HG02970 (cell line): ENCODE results near the gene NECAB2.

Experiments used
- ATAC-seq: cut with Tn5 transposase; IDR thresholded peaks from one replicate; pipeline ENCODE4 v1.9.1; 2021; ENCODE audit warnings: mild to moderate bottlenecking, moderate library complexity, moderate number of reproducible peaks; ENCODE audit not compliant: unreplicated experiment, low FRiP score

The NECAB2 gene

DNA sequence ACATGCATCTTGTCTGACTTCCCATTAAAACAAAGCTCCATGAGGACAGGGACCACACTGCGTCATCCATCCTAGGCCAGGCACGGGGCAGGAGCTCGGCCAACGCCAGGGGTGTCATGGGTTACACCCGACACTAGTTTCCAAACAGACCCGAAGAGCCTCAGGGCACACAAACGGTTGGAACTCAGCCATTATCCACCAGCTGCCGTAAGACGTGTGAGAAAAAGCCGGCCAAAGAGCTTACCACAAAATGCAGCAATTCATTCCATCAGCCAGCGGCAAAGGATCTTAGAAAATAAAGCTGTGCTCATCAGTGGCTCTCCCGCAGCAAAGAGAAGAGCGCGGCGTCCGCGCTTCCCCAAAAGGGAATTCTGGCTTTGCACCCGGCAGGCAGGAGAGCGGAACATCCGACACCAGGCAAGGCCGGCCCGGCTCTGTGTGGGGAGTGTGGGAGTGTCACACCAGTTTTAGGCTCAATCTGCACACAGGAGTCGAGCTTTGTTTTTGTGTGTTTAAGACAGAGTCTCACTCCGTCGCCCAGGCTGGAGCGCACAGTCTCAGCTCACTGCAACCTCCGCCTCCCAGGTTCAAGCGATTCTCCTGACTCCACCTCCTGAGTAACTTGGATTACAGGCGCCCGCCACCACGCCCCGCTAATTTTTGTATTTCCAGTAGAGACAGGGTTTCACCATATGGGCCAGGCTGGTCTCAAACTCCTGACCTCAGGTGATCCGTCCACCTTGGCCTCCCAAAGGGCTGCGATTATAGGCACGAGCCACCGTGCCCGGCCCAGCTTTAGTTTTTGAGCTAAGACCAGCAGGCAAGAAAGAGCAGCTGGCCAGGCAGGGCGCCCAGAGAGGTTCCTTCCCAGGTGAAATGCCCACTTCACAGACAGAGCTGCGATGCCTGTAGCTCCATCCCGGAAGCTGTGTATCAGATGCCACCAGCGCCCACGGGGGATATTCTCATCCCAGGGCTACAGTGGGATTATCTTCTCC is 73.1 kb downstream of the NECAB2 start:
- ATAC-seq: no peak

DNA sequence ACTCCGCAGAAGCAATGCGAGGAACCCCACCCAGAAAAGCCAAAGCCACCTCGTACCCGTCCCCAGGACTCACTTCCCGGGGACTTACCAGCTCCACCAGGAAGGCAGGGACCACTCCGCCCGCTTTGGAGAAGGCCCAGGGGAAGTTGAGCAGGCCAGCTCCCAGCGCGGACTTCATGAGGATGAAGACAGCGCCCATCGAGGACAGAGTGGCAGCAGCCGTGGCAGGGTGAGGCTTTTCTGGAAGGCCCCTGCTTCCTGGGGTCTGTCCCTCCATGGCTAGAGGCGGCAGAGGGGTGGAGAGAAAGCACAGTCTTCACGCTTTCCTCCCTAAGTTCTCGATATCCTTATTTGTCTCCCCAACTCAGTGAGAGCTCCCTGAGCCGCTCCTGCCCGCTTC is 73.8 kb downstream of the NECAB2 start:
- no peak for ATAC-seq

DNA sequence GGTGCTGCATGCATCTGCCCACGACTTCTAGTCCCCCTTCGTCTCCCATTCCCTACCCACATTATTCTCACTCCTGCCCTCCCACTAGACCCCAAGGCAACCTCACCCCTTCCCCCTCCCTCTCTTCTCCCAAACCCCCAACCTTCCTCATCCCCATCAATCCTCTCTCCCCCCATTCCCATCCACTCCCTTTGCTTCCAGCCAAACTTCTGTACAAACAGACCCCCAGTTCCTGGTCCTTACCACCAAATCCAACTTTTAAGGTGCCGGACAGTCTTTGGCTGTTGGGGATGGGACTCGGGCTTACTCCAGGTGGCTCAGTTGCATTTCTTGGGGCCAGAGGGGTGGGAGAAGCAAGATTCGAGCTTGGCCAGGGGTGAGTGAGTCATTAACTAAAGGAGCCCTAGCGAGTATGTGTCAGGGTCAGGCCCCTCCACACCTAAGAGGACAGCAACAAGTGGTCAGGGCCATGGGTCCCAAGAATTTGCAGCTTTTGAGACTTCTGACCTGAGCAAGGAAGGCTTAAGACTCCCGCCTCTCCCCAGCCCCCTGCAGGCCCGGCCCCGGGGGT is 74.3 kb downstream of the NECAB2 start, which contains the start of gene SLC38A8:
SLC38A8 (minus strand) TSS at position 488 of the 571 bp plus-strand sequence. CDS start 638 bp downstream, outside the sequence.
- ATAC-seq: no peak

DNA sequence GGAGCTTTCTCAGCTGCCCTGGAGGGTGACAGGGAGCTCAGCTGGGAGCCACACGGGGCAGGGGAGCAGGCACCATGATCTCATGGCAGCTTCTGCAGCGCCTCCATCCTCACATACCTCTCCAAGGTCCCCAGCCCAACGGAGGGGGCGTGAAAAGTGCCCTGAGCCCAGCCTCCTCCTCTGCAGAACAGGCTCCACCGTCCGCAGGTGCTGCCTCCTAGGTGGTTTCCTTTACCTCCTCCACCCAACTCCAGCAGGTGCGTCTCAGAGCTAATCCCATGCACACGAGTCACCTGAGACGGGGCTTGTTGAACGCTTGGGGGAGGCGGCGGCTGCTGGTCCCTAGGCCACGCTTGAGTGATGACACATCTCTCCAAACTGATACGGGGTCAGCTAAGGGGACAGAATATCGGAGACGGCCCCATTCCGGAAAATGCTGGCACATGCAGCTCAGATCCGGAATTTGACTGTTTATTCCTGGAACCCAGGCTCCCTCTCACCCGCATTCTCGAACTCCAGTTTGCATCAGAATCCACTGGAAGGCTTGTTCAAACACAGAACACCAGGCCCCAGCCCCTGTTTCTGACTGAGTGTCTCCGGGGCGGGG is 74.9 kb downstream of the NECAB2 start:
- ATAC-seq: no peak

DNA sequence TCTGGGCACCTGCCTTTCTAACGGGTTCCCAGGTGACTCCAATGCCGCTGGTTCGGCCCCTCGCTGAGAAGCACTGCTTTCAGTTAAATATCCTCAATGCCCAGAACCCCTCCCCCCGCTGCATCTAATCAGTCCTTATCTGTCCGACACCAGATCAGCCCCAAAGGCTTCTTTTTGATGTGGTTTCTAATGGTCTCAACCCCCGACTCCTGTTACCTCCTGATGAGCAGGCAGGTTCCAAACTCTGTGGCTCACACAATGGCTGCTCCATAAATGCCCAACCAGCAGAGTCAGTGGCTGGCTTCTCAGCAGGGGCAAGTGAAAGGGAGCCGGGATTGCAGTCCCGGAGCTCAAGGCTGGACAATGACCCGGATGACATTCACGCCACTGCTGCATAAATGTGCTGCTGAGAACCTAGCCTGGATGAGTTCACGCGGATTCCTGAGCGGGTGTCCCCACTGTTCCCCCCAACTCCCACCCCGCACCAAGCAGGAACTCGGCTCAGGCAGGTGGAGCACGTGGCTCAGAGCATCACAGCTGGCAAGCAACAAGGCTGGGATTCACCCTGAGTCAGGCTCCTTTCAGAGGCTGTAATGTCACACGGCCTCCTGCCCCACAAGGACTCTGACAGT is 75.6 kb downstream of the NECAB2 start:
- ATAC-seq: no peak

DNA sequence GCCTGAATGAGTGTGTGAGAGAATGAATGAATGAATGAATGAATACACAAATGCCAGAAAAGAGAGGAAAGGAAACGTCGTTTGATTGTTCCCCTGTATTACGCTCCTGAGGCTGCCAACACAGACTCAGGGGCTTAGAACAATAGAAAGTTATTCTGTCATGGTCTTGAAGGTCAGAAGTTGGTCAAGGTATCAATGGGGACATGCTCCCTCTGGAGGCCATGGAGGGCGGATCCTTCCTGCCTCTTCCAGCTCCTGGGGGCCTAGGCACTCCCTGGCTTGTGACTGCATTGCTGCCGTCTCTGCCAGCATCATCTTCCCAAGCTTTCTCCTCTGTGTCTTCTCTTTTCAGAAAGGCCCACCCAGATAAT is 76.1 kb downstream of the NECAB2 start:
- no peak for ATAC-seq

DNA sequence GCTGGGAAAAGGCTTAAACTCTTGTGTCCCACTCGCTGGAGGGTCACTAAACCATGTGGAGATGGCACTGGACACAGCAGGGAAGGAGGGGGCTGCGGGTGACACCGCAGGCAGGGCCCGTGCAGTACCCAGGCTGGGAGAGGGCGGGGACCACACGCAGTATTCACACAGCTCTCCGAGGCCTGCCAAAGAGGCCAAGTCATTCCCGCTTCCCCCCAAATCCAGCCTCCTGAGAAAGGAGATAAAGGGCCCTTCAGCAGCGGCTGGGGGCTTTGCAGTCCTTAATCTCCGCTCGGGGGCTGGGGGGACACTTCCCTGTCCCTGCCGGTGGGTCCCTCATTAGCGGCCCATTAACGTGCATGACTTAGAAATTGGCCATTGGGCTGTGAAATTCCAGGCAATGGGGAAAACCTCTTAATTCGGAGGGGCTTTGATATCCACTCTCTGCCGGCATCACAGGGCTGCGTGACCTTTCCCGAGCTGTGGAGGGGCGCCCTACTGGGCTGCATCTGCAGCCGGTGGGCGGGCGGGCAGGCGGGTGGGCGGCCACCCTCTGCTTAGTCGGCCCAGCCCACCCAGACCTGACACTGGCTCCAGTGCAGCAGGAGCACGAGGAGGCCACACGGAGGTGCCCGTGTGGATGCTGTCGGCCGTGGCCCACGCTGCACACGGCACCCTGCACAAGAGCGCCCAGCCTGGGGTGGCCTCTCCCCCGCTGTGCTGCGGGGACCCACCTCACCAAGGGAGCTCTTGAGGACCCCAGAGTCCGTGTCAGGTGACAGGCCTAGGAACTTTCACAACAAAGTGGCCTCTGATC is 77.2 kb downstream of the NECAB2 start:
- ATAC-seq: no peak

DNA sequence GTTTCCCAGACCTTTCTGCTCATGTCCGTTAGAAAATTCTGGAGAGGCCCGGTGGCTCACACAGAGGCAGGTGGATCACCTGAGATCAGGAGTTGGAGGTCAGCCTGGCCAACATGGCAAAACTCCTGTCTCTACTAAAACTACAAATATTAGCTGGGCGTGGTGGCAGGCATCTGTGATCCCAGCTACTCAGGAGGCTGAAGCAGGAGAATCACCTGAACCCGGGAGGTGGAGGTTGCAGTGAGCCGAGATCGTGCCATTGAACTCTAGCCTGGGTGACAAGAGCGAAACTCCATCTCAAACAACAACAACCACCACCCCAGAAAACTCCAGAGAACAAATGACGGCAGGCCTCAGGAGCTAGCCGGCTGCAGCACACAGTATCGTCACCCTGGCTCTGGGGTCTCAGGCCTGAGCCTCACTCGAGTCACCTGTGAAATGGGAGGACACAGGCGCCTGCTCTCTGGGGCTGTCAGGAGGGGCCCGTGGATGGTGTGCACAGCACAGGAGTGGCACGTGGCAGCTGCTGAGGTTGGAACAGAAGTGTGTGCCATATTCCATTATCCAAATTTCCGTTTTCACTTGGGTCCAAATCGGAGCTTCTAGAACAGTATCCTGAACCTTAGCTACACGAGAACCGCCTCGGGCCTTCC is 77.9 kb downstream of the NECAB2 start:
- ATAC-seq: no peak

DNA sequence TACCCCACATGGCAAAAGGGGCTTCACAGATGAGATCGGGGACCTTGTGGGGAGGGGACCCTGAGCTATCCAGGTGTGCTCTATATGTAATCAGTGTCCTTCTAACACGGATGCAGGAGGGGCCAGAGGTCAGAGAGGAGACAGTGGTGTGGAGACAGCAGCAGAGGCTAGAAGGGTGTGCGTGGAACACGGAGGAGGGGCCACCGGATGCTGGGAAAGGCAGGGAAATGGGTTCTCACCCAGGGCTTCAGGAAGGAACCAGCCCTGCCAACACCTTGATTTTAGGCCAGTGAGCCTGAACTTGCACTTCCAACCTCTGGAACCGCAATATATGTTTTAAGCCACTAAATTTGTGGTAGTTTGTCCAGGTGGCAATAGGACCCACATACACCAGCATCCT is 79.2 kb downstream of the NECAB2 start:
- ATAC-seq: no peak

DNA sequence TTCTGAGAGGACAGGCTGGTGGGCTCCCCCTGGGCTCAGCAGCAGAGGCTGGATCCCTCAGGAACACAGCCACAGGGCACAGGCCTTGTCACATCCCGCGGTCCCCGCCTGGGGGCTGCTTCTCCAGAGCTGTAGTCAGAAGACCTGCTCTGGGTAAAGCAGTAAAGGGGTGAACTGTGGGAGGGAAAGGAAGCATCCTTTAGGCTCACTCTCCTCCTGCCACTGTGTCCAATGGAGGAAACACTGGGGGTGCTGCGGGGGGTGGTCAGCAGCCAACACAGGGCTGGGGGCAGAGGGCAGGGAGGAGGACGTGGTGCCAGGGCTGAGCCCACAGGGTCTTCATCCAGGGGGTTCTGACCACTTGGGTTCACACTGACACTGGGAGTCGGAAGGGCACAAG is 79.6 kb downstream of the NECAB2 start:
- no peak for ATAC-seq

DNA sequence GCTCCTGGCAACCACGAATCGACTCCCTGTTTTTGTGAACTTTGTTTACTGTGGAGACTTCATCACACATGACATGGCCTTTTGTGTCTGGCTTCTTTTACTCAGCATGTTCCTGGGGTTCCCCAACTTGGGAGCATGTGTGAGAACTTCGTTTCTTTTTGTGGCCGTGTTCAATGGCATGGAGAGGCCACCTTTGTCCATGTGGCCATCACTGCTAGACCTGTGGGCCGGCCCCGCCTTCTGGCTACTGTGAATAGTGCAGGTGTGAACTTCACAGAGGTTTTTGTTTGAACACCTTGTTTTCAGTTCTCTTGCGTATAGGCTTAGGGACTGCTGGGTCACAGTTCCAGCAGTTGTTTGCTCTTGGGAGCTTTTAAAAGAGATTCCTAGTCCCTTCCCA is 80.2 kb downstream of the NECAB2 start:
- ATAC-seq: no peak

DNA sequence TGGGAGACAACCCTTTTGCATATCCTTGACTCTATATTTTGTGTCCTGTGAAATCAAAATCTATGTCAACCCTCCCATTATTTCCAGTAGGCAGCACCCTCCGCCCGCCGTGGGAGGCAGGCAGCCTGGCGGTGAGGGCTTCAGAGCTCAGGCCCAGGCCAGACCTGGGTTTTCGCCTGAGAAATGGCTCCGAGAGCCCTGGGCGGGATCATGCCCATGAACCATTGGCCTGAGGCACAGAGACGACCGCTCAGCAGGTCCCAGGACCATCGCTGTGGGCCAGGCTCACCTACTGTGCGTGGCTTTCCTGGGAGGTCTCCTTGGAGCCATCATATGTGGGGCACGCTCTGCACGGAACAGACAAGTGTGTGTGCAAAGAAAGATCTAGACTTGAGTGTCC is 80.8 kb downstream of the NECAB2 start:
- no peak for ATAC-seq

DNA sequence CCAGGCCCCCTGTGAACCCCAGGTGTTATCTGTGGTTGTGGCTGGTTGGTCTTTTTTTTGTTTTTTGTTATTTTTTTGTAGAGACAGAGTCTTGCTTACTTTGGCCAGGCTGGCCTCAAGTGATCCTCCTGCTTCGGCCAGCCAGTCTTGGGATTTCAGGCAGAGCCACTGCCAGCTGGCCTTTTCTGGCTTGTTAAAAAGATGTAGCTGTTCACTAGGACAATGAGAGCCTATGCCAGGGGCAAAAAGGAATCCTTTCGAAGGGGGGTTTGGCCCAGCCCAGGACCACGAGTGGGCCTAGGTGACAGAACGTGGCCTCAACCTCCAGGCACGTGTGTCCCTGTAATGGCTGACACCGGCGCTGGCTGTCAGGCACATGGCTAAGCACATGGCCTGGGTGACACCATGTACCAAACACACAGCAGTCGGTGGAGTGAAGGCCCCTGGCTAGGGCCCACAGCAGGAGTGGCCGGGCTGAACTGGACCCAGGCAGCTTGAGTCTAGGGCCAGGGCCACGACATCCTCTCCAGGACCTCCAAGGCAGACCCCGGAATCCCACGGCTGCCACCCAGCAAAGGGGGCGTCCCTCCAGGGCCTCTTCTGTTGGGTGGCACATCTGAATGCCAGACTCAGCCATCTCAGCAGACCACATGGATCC is 81.5 kb downstream of the NECAB2 start:
- ATAC-seq: no peak

DNA sequence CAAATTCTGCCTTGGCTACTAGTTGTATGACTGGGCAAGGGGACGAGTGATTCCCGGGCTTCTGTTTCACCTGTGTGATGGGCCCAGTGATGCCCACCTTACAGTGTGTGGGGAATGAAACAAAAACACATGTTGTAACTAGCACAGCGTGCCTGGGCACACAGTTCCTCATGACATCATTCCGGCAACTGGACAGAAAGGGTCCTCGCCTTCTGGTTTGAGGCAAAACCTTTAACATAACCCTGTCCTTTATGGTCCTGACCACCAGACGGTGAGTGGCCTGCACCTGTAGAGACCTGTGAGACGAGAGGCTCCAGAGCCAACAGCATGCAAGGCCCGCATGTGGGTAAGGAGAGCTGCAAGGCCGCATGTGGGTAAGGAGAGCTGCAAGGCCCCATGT is 82.3 kb downstream of the NECAB2 start:
- ATAC-seq: no peak

DNA sequence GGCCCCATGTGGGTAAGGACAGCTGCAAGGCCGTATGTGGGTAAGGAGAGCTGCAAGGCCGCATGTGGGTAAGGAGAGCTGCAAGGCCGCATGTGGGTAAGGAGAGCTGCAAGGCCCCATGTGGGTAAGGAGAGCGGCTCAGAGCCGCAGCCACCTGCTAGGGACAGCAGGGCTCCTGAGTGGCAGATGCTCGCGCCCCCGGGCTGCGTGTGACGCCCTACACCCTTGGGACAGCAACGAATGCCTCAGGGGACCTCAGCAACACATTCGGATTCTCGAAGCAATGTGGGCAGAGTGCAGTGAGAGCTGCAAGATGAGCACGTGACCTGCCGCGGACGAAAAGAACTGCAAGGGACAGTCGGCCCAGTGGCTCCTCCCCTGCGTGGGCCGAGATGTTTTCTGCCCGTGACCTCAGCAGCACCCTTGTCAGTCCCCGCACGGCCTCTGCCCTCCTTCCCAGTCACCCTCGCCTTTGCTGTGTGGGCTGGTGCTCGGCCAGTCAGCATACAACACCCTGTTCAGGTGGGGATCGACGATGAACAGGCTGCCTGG is 84.1 kb downstream of the NECAB2 start:
- no peak for ATAC-seq
